ENCODE results near the gene PKD1L1.

Gene PKD1L1

DNA sequence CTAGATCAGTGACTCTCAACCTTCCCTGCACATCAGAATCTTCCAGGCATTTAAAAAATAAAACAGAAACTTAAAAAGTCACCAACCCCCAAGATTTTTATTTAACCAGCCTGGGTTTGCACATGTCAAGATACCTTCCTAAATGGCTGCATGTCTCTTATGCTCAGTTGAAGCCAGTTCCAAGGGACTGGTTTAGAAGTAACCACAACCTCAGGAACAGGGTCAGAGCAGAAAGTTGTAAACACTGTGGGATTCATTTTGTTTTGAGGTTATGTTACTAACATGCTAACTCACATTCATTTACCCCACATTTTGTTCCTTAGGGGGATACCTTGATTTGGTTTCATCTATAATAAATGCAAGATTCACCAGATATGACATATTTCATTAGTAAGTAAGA lies 72.9 kb downstream of the PKD1L1 start:
- TF ChIP-seq FOXM1 (IDR thresholded peaks at IDR 0.05; ENCODE audit: borderline replicate concordance, low read depth), result no peak
- TF ChIP-seq CEBPB (IDR thresholded peaks at IDR 0.05), result no peak
- no peak for TF ChIP-seq CREB1 (IDR thresholded peaks at IDR 0.05; ENCODE audit: low read depth)
- TF ChIP-seq, protein P1, sequence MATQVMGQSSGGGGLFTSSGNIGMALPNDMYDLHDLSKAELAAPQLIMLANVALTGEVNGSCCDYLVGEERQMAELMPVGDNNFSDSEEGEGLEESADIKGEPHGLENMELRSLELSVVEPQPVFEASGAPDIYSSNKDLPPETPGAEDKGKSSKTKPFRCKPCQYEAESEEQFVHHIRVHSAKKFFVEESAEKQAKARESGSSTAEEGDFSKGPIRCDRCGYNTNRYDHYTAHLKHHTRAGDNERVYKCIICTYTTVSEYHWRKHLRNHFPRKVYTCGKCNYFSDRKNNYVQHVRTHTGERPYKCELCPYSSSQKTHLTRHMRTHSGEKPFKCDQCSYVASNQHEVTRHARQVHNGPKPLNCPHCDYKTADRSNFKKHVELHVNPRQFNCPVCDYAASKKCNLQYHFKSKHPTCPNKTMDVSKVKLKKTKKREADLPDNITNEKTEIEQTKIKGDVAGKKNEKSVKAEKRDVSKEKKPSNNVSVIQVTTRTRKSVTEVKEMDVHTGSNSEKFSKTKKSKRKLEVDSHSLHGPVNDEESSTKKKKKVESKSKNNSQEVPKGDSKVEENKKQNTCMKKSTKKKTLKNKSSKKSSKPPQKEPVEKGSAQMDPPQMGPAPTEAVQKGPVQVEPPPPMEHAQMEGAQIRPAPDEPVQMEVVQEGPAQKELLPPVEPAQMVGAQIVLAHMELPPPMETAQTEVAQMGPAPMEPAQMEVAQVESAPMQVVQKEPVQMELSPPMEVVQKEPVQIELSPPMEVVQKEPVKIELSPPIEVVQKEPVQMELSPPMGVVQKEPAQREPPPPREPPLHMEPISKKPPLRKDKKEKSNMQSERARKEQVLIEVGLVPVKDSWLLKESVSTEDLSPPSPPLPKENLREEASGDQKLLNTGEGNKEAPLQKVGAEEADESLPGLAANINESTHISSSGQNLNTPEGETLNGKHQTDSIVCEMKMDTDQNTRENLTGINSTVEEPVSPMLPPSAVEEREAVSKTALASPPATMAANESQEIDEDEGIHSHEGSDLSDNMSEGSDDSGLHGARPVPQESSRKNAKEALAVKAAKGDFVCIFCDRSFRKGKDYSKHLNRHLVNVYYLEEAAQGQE (IDR thresholded peaks at IDR 0.05; ENCODE audit: low read depth), result no peak

DNA sequence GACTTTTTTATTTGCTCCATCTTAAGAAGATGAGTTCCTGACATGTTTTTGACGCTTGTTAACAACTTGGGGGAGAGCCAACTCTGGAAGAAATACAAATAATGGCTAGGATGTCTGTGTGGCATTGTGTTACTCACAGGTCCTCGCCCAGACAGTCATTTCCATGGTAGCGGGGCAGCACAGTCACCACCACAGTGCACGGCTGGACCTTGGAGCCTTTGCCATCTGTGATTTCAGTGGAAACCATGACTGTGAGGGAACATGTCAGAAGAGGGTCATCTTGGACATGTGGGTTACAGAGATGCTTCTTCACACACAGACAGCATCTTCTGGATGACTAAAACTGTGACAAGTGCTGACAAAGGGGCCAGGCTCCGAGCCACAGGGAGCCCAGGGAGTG lies 74.5 kb downstream of the PKD1L1 start:
- TF ChIP-seq ZBTB7A (IDR thresholded peaks at IDR 0.05; ENCODE audit: low read depth), result no peak
- TF ChIP-seq EGR1 (IDR thresholded peaks at IDR 0.05), result no peak
- TF ChIP-seq TEAD4 (IDR thresholded peaks at IDR 0.05), result no peak
- no peak for TF ChIP-seq CREB1 (IDR thresholded peaks at IDR 0.05; ENCODE audit: low read depth)
- TF ChIP-seq, protein P2, sequence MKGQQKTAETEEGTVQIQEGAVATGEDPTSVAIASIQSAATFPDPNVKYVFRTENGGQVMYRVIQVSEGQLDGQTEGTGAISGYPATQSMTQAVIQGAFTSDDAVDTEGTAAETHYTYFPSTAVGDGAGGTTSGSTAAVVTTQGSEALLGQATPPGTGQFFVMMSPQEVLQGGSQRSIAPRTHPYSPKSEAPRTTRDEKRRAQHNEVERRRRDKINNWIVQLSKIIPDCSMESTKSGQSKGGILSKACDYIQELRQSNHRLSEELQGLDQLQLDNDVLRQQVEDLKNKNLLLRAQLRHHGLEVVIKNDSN (IDR thresholded peaks at IDR 0.05), result no peak
- TF ChIP-seq TCF12 (IDR thresholded peaks at IDR 0.05; ENCODE audit: low read depth), result no peak
- no peak for TF ChIP-seq RAD21 (IDR thresholded peaks at IDR 0.05; ENCODE audit: low read depth)
- no peak for TF ChIP-seq TAF1 (IDR thresholded peaks at IDR 0.05; ENCODE audit: low read depth)
- TF ChIP-seq EP300 (IDR thresholded peaks at IDR 0.05; ENCODE audit: borderline replicate concordance), result no peak
- no peak for TF ChIP-seq FOXM1 (IDR thresholded peaks at IDR 0.05; ENCODE audit: borderline replicate concordance, low read depth)
- TF ChIP-seq YY1 (IDR thresholded peaks at IDR 0.05; ENCODE audit: low read depth), result no peak
- no peak for TF ChIP-seq NFIC (IDR thresholded peaks at IDR 0.05)
- TF ChIP-seq, protein P1 (IDR thresholded peaks at IDR 0.05; ENCODE audit: low read depth), result no peak
- TF ChIP-seq CEBPB (IDR thresholded peaks at IDR 0.05), result no peak
- TF ChIP-seq, protein P3, sequence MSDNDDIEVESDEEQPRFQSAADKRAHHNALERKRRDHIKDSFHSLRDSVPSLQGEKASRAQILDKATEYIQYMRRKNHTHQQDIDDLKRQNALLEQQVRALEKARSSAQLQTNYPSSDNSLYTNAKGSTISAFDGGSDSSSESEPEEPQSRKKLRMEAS (IDR thresholded peaks at IDR 0.05), result no peak

DNA sequence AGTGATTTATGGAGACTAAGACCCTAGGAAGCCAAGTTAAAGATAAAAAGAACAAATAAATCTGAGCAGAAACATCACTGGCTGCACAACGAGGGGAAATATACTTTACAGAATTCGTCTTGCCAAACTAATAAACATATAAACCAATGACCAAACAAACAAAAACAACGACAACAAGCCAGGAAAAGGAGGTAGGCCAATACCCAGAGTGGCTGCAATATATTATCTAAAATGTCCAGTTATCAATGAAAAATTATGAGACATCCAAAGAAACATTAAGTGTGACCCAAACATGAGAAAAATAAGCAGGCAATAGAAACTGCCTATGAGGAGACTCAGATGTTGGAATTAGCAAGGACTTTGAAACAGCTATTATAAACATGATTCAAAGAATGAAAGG lies 81.0 kb downstream of the PKD1L1 start:
- no peak for TF ChIP-seq ZBTB7A (IDR thresholded peaks at IDR 0.05; ENCODE audit: low read depth)

DNA sequence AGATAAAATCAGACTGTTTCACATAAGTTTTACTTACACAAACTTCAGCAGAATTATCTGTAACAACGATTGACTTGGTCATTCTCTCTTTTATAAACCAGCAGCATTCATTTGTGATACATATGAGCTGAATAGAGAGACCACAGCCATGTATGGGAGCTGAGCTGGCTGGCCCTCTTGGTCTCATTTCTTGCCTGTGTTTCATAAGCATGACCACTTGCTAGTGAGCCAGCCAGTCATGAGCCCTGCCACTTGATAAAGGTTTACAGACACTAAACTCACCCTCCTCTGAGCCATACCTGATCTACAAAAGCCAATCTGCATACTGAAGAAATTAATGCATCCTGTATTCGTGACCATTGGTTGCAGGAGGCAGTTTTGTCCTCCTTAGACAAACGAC lies 82.1 kb downstream of the PKD1L1 start:
- TF ChIP-seq, protein P1 (IDR thresholded peaks at IDR 0.05; ENCODE audit: low read depth), result no peak

DNA sequence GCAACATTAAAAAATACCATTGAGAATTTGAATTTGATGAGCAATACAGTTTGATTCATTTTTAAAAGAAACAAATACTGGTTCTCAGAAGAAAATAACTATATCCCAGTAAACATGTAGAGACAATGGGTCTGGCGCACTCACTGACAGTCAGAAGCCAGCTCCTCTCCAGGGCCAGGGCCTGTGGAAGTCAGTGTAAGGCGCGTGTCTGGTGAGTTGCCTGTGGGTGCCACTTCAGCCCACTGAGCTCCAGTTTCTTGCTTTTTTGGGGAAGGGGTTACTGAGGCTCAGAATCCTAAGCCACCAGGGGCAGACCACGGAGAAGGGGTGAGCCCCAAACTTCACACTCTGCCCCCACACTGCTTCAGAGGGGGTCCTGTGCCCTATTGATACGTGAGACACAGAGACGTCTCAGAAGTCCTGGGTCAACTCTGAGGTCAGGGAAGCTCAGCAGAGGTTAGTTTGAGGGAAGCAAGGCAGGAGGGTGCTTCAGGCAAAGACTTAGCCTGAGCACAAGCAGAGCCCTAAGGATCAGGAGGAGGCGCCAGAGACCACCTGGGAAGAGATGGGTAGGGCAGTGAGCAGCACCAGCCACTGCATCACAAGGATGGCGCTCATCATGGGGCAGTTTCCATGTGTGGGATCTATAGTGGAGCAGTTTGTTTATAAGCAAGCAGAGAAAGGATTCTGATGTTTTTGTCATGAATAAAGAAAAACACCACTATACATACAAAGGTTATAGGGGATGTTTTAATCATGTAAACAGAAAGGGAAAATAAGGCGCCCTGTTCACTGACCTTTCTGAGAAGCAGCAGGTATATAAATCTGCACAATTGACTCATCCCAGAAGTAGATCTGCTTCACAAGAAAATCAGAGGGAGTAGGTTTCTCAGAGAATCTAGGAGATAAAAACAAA lies 95.7 kb downstream of the PKD1L1 start:
- TF ChIP-seq RAD21 (IDR thresholded peaks at IDR 0.05; ENCODE audit: low read depth), result peak; percentile 50; the same call in 1 of the 2 replicates
- TF ChIP-seq EP300 (IDR thresholded peaks at IDR 0.05; ENCODE audit: borderline replicate concordance), result no peak

DNA sequence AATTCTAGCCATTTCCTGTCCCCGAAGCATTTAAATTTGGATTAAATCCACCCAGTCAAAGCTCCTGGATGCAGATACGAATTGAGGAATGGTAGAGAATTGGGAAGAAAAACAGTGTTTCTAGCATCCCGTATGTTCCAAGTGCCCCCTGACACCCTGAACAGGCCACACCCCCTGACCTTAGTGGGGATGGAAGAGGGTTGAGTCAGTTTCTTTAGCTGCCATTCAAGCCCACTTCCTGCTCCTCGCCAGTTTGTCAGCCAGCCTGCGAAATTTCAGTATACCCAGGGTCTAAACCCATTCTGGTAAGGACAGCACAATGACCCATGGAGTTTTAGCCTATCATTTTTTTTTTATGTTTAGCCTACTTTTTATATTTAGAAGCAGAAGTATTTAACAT lies 101.1 kb downstream of the PKD1L1 start:
- TF ChIP-seq TCF12 (IDR thresholded peaks at IDR 0.05; ENCODE audit: low read depth), result no peak
- TF ChIP-seq ZBTB7A (IDR thresholded peaks at IDR 0.05; ENCODE audit: low read depth), result no peak
- no peak for TF ChIP-seq RAD21 (IDR thresholded peaks at IDR 0.05; ENCODE audit: low read depth)
- no peak for TF ChIP-seq EP300 (IDR thresholded peaks at IDR 0.05; ENCODE audit: borderline replicate concordance)
- TF ChIP-seq EGR1 (IDR thresholded peaks at IDR 0.05), result no peak
- no peak for TF ChIP-seq FOXM1 (IDR thresholded peaks at IDR 0.05; ENCODE audit: borderline replicate concordance, low read depth)
- no peak for TF ChIP-seq CREB1 (IDR thresholded peaks at IDR 0.05; ENCODE audit: low read depth)
- no peak for TF ChIP-seq NFIC (IDR thresholded peaks at IDR 0.05)
- TF ChIP-seq, protein P3 (IDR thresholded peaks at IDR 0.05), result no peak
- TF ChIP-seq TEAD4 (IDR thresholded peaks at IDR 0.05), result no peak
- TF ChIP-seq CEBPB (IDR thresholded peaks at IDR 0.05), result no peak
- TF ChIP-seq, protein P1 (IDR thresholded peaks at IDR 0.05; ENCODE audit: low read depth), result no peak
- TF ChIP-seq TAF1 (IDR thresholded peaks at IDR 0.05; ENCODE audit: low read depth), result no peak
- TF ChIP-seq, protein P2 (IDR thresholded peaks at IDR 0.05), result no peak
- no peak for TF ChIP-seq YY1 (IDR thresholded peaks at IDR 0.05; ENCODE audit: low read depth)
